Glutamatergic neuron (in vitro differentiated cells): ENCODE measurements around the gene PLA2G1B. TPM values are rescaled to one million over a fixed set of nuclear protein-coding genes. Genes with fewer than 3 reads are reported as not detected.

Experiments
- DNase-seq: peaks from one replicate; pipeline ENCODE4 v3.0.0; 2022
- H3K27ac Mint-ChIP-seq: one replicate; pipeline ENCODE4 v1.8.0; 2020; ENCODE audit warnings: mild to moderate bottlenecking, mixed read lengths, inconsistent platforms; ENCODE audit not compliant: unreplicated experiment
- H3K27me3 Mint-ChIP-seq: one replicate; pipeline ENCODE4 v1.8.0; 2020; ENCODE audit warnings: mild to moderate bottlenecking, moderate library complexity, mixed read lengths, inconsistent platforms; ENCODE audit not compliant: unreplicated experiment
- H3K36me3 Mint-ChIP-seq: one replicate; pipeline ENCODE4 v1.8.0; 2020; ENCODE audit warnings: mild to moderate bottlenecking, mixed read lengths, inconsistent platforms; ENCODE audit not compliant: unreplicated experiment
- H3K4me1 Mint-ChIP-seq: one replicate; pipeline ENCODE4 v1.8.0; 2020; ENCODE audit warnings: mild to moderate bottlenecking, low read depth, mixed read lengths, inconsistent platforms; ENCODE audit not compliant: unreplicated experiment
- H3K4me3 Mint-ChIP-seq: one replicate; pipeline ENCODE4 v1.8.0; 2020; ENCODE audit warnings: mild to moderate bottlenecking, mixed read lengths, inconsistent platforms; ENCODE audit not compliant: unreplicated experiment
- H3K9me3 Mint-ChIP-seq: one replicate; pipeline ENCODE4 v1.8.0; 2020; ENCODE audit warnings: mild to moderate bottlenecking, moderate library complexity, mixed read lengths, inconsistent platforms; ENCODE audit not compliant: unreplicated experiment
- total RNA-seq: library from RNA; stranded (reverse); fragmentation: NEBNext Ultra II Directional; extraction: Animal tissue kit (Norgen Biotek cat#: 25700); gene quantifications from one replicate; pipeline ENCODE4 v1.2.1, GENCODE V29; 2021; ENCODE audit not compliant: unreplicated experiment
- TF ChIP-seq, protein P1 (sequence below): fragments of 200-600 bp; sonication (generic); IDR thresholded peaks from one replicate; pipeline ENCODE4 v1.5.0; 2021; ENCODE audit not compliant: partially characterized antibody, unreplicated experiment

Gene PLA2G1B
- total RNA-seq, 1 donor from 2014 or later: not detected

DNA sequence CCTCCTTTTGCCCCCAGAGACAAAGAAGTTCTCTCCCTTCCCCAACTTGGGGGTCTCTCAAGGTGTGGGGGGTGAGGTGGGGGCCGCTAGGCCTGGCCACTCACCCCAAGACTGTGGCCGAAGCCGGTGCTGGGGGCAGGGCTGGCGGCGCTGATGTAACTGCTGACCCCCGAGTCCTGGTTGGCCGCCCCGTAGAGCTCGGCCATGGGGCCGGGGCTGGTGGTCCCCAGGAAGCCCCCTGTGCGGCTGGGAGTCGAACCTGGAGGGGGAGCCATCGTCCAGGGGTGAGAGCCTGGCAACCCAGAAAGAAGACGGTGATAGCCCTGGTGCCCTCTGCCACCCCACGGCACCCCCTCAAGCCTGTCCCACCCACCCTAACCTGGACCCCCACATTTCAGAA lies 18.5 kb upstream of the PLA2G1B start:
- H3K9me3 Mint-ChIP-seq: peaks cover 3% of the 10 kb centered on the region
- peaks cover 2% of the 10 kb centered on the region for H3K27me3 Mint-ChIP-seq
- H3K36me3 Mint-ChIP-seq: no peaks in the 10 kb centered on the region
- no peak for DNase-seq
- TF ChIP-seq, protein P1, sequence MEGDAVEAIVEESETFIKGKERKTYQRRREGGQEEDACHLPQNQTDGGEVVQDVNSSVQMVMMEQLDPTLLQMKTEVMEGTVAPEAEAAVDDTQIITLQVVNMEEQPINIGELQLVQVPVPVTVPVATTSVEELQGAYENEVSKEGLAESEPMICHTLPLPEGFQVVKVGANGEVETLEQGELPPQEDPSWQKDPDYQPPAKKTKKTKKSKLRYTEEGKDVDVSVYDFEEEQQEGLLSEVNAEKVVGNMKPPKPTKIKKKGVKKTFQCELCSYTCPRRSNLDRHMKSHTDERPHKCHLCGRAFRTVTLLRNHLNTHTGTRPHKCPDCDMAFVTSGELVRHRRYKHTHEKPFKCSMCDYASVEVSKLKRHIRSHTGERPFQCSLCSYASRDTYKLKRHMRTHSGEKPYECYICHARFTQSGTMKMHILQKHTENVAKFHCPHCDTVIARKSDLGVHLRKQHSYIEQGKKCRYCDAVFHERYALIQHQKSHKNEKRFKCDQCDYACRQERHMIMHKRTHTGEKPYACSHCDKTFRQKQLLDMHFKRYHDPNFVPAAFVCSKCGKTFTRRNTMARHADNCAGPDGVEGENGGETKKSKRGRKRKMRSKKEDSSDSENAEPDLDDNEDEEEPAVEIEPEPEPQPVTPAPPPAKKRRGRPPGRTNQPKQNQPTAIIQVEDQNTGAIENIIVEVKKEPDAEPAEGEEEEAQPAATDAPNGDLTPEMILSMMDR: no peak
- no peaks in the 10 kb centered on the region for H3K4me1 Mint-ChIP-seq
- H3K4me3 Mint-ChIP-seq: no peak overlapping the region
- H3K27ac Mint-ChIP-seq: no peak overlapping the region

DNA sequence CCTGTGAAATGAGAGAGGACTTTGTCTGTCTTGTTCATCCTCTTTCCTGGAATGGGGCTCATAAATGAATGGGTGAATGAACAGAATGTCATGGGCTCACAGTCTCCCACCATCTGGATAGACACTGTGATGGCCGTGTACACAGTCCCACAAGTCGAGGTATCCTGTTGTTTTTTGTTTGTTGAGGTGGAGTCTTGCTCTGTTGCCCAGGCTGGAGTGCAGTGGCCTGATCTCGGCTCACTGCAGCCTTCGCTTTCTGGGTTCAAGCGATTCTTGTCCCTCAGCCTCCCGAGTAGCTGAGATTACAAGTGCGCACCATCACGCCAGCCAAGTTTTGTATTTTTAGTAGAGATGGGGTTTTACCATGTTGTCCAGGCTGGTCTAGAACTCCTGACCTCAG lies 16.1 kb upstream of the PLA2G1B start:
- TF ChIP-seq, protein P1: no peak
- DNase-seq: no peak
- Mint-ChIP-seq H3K27me3 (no peaks in the 10 kb centered on the region), H3K27ac (no peak overlapping the region), H3K4me1 (no peaks in the 10 kb centered on the region), H3K9me3 (peaks cover 2% of the 10 kb centered on the region), H3K4me3 (no peak overlapping the region), H3K36me3 (peaks cover under 1% of the 10 kb centered on the region)

DNA sequence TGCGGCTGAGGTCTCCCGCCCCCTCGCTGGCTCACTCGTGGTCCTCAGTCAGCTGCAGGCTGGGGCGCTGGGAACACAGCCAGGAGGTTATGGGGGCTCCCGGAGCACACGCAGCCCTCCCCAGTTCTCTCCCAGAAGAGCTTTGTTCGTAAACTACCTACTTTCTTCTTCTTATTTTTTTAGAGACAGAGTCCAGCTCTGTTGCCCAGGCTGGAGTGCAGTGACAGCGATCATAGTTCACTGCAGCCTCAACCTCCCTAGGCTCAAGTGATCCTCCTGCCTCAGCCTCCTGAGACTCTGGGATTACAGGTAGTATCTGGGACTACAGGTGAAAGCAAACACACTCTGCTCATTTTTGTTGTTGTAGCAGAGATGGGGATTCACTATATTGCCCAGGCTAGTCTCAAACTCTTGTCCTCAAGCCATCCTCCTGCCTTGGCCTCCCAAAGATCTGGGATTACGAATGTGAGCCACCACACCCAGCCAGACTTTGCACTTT lies 15.5 kb upstream of the PLA2G1B start:
- Mint-ChIP-seq H3K4me1 (no peaks in the 10 kb centered on the region), H3K27ac (no peak overlapping the region), H3K36me3 (peaks cover 6% of the 10 kb centered on the region), H3K4me3 (no peak overlapping the region), H3K27me3 (no peaks in the 10 kb centered on the region), H3K9me3 (peaks cover 6% of the 10 kb centered on the region)
- TF ChIP-seq, protein P1: no peak
- DNase-seq: no peak

DNA sequence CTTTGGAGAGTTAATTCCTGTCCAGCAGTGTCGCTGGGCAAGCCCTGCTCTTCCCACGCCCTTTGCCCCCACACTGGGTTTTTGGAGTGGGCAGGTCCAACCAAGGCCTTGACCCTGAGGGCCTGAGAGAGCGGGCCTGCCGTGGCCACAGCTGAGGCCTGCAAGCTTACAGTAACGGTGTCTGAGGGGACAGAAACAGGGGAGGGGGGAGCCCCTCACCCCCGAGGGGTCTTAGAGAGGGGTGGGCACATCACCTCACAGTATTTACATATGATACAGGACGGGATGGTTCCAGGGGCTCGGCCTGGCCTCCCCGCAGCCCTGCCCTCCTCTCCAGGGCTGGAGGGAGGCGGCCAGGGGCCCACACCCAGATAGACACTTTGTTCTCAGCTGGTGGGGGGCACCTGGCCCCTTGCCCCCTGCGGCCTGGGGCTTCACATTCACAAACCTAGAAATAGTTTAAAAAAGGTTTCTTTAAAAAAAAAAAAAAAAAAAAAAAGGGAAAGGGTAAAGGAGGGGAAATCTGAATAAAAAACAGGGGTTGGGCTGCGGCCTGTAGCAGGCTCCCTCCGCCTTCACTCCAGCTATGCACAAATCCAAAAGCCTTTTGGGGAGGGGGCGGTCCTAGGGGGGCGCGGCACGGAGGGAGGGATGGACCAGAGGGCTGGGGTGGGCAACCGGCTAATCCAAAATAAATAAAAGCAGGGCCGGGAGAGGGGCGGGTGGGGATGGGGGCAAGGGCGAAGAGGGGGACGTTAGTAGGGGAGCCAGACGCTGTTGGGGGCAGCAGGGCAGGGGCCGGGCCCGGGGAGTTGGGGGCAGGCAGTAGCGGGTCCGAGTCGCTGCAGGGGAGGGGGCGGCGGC lies 14.8 kb upstream of the PLA2G1B start:
- TF ChIP-seq, protein P1: no peak
- H3K36me3 Mint-ChIP-seq: peaks cover 13% of the 10 kb centered on the region
- peaks cover 11% of the 10 kb centered on the region for H3K9me3 Mint-ChIP-seq
- H3K4me3 Mint-ChIP-seq: no peak overlapping the region
- H3K27ac Mint-ChIP-seq: no peak overlapping the region
- no peaks in the 10 kb centered on the region for H3K4me1 Mint-ChIP-seq
- DNase-seq: no peak
- no peaks in the 10 kb centered on the region for H3K27me3 Mint-ChIP-seq

DNA sequence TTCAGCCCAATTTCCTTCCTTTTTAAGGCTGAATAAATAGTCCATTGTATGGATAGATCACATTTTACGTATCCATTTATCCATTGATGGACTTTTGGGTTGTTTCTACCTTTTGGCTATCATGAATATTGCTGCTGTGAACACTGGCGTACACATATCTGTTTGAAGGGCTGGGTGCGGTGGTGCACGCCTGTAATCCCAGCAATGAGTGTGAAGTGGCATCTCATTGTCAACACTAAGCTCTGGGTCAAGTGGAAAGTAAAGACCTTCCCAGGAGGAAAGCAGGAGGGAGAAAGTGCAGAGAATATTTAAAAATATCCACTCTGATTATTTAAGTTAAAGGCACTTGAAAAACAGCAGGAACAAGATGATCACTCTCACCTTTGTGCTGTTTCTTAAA lies 11.7 kb upstream of the PLA2G1B start:
- Mint-ChIP-seq H3K4me1 (no peaks in the 10 kb centered on the region), H3K27me3 (peaks cover 2% of the 10 kb centered on the region), H3K9me3 (peaks cover 16% of the 10 kb centered on the region), H3K4me3 (peak overlapping the region; percentile 25), H3K36me3 (peaks cover 25% of the 10 kb centered on the region), H3K27ac (peak overlapping the region; percentile 33)
- TF ChIP-seq, protein P1: no peak
- DNase-seq: no peak
